GM18907 (cell line): ENCODE results near the gene GRK4.
"Not testable (repeated sequence)": the region's sequence is repeated elsewhere in the genome, so short reads cannot be mapped to it uniquely, and the experiment has no call there.

ENCODE experiments used
- ATAC-seq: cut with Tn5 transposase; IDR thresholded peaks from one replicate; pipeline ENCODE4 v1.9.1; 2021; ENCODE audit warnings: mild to moderate bottlenecking, moderate library complexity; ENCODE audit not compliant: unreplicated experiment

Gene GRK4

DNA sequence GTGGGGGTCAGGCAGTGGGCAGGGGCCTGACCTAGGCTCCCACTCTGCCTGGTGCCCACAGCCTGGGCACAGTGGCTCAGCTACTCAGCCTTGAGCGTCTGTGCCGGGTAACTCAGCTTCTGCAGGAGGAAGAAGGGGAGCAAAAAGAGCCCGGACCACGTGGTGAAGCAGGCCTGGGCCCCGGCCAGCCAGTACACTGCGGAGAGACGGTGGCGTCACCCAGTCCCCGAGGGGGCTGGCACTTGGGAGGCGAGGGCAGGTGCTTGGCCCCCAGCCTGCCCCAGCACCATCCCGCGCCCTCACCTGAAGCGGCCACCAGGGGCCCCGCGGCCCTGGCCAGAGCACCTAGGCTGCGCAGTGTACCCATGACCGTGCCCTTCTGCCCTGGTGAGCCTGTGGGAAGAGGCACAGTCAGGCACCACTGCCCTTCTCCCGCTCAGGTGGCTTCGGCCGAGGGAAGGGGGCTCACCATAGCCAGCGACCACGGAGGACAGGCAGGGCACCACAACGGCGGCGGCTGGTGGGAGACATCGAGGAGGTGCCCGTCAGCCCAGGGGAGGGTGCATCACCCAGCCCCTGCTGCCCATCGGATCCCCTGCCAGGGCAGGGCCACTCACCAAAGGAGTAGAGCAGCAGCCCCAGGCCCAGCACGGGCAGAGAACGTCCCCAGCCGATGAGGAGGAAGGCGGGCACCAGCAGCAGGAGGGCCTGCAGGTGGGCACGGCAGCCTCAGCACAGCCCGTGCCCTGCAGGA, 32.4 kb upstream of the GRK4 start:
- ATAC-seq = no peak

DNA sequence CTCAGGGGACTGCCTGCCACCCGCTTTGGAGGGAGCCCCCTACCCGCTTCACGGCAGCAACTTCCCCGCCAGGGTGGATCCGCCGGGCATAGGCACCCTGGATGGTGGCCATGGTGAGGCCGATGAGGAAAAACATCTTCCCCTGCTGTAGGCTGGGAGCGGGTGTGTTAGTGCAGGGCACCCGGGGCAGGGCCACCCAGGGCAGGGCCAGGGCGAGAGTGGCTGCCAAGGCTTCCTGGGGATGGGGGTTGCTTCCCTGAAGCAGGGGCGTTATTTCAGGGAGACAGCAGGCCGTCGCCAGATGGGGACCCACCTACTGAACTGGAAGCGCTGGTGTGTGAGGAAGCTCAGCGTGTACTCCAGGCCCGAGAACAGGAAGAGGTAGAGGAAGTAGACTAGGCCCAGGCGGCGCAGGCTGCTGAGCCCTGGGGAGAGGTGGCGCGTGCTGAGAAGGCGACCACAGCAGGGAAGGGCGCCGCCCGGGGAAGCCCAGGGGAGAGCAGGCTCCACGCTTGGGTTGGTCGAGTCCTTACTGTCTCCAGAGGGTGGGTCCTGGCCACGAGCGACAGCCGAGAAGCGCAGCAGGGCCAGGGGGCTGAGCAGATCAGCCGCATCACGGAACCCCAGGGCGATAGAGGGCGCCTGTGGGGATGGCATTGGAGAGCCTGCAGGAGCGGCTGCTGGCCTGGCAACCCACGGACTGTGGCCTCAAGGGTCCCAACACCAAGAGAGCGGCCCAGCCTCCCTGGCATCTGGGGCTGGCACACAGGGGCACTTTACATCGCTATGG, 31.7 kb upstream of the GRK4 start:
- peak; percentile 51 for ATAC-seq

DNA sequence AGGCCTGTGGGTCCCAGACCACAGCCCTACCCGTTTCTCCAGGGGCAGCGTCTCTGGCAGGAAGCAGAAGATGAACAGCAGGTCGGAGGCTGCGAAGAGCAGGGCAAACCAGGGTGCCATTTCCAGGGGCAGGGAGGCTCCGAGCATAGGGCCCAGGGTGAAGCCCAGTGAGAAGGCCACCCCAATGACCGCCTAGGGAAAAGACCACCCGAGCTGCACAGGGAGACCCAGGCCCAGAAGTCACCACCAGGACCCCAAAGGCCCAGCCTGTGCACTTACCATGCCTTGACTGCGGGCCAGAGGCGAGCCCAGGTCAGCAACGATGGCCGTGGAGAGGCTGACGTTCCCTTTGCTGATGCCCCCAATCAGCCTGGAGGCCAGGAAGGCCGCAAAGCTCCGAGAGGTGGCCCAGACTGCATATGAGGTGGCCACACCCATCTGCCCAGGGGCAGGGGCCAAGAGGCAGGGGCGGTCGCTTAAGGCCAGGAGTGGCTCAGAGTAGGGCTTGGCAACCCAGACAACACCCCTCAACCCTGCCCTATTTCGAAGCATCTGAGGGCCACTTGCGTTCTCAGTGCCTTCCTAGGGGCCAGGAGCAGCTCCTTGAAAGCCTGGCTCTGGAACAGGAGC, 30.9 kb upstream of the GRK4 start:
- no peak for ATAC-seq

DNA sequence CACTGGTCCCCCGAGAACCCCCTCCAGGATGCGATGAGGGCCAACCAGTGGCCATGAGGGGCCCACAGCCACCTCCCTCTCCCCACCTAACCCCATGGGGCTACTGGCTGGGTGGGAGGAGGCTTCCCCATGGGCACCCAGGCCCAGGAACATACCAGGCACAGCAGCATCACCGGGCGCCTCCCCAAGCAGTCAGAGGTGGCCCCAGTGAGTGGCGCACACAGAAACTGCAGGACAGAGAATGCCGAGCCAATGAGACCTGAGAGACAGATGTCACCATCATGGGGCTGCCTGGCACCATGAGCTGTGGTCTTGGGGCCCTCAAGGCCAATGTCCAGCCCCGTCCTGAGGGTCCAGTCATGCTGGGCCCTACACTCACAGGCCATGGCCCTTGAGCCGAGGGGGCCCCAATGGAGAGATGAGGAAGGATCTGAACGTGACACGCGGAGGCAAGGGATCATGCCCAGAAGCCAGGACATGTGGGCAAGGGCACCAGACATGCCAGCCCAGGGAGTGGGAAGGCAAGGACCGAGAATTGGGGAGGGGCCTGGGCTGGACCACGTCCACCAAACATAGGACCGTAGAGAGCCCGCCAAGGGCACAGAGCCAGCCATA, 30.3 kb upstream of the GRK4 start:
- no peak for ATAC-seq

DNA sequence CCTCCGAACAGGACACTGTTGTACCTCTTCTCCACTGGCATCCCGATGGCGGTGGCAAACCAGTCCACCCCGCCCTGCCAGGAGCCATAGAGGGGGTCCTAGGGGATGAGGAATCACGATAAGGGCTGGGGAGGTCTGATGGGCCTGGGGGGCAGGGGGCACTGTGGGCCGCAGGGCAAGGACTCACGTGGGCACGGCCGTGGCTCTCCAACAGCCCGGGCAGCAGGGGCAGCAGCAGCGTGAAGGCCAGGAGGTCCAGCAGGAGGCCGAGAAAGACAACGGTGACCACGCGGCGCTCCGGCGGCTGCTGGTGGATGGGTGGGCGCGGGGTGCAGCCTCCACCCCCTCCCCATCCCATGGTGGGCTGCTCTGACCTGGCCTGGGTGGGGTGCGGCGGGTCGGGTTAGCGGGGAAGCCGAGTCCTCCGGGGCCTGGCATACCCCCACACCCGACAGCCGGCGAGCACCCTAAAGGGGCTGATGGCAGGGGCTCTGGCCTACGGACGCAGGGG, 29.8 kb upstream of the GRK4 start:
- ATAC-seq = no peak

DNA sequence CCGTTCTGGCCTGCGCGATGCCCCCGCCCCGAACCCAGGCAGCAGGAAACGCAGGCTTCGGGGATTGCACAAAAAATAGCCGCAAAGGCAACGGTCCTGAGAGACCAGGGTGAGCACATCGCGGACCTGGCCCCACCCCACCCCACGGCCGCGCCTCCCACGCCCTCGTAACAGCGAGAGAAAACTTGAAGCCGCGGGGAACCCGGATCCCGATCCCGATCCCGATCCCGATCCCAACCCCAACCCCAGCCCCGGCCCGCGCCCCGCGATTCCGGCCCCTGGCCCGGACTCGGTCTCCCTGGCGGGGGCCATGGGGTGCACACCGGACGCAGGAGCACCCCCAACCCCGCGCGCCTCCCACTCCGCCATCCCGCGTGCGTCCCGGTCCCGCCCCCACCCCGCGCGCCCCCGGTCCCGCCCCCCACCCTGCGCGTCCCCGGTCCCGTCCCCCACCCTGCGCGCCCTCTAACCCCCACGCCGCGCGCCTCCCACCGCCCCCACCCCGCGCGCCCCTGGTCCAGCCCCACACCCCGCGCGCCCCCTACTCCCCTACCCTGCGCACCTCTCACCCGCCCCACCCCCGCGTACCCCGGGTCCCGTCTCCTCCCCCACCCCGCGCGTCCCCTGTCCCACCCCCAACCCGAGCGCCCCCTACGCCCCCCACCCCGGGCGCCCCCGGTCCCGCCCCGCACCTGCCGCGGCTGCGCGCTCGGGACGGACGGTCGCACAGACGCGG, 29.1 kb upstream of the GRK4 start:
- ATAC-seq = no peak

DNA sequence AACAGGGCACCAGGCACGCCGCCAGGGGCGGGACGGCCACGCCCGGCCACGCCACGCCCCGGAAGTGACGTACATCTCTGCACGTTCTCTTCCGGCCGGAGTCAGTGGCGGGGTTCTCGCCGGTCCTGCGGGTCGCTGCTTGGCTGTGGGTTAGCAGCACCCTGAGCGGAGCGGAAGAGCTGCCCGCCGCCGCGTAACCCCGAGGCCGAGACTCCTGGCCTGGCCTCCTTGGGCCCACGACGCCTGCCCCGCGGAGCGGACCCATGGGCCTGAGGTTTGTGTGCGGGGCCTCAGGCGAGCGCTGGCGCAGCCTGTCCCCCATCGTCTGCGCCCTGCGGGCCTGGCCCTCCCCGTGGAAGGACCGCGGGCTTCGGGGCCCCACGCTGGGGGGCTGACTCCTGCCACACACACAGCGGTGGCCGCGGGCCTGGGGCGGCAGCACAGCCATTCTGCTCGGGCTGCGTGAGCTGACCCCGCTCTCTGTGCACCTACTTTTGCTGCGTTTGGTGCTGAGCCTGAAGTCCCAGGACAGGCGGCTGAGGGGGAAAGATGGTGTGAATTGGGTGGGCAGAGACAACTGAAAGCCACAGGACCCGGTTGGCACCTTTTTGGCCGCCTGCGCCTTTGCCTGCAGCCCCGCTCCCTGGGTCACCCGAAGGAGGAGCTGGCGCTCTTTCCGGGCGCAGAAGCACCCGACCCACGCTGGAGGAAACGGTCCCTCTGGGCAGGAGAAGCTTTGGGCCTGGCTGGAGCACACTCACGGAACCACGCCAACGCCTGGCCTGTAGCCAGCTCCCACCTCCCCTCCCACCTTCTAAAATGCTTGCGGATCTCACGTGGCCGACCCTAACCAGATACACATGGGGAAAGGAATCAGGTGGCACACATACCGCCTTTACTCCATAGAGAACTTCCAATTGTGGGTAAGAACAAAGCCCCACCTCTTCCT, 28.3 kb upstream of the GRK4 start:
- peak; percentile 53 for ATAC-seq

DNA sequence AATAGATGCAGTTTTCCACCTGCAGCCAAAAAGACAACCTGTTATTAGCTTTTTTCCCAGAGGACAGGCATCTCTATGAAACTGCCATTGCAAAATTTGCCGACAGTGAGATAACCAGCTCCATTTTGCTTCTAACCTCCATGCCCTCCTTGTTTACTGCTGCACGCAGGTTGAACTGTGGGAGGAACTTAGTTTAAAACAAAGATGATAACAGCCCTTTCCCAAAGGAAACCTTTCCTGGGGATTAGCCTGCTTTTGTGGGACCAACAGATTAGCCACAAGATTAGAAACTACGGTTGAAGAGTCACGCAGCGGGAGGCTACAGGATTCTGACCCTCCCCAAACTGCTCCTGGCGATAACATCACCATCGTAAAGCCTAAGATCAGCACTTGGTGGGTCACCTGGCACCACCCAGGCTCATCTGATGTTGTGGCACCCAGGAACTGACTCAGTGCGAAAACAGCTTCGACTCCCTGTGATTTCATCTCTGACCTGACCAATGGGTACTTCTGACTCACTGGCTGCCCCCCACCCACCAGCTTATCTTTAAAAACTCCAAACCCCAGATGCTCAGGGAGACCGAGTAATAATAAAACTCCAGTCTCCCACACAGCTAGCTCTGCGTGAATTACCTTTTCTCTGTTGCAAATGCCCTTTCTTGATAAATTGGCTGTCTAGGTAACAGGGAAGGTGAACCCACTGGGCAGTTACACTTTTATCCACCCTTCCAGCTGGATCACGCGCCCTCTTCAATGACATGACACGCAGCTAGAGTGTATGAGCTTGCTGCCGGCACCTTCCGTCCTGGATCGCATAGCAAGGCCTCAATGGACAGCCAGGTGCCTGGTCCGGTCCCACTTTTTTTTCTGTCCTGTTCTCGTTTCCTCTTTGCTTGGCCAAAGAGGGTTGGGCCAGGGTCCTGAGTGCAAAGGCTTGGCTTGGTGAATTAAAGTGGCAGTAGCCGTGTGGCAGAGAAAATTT, 27.3 kb upstream of the GRK4 start:
- no peak for ATAC-seq

DNA sequence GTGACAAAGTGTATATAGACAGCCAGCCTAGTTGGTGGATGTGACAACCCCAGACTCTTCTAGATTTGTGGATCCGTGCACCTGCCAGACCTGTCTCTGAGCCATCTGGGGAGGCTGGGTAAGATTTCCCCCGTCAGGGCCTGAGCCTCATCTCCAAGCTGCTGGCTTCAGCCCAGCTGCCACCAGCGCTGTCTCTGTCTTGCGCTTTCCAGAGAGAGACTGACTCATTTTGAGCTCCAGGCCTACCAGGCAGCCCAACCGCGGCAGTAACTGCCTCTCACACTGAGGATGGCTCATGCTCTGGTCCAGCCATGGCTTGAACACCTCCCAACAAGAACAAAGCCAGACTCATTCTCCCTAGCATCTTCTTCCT, 26.6 kb upstream of the GRK4 start:
- no peak for ATAC-seq

DNA sequence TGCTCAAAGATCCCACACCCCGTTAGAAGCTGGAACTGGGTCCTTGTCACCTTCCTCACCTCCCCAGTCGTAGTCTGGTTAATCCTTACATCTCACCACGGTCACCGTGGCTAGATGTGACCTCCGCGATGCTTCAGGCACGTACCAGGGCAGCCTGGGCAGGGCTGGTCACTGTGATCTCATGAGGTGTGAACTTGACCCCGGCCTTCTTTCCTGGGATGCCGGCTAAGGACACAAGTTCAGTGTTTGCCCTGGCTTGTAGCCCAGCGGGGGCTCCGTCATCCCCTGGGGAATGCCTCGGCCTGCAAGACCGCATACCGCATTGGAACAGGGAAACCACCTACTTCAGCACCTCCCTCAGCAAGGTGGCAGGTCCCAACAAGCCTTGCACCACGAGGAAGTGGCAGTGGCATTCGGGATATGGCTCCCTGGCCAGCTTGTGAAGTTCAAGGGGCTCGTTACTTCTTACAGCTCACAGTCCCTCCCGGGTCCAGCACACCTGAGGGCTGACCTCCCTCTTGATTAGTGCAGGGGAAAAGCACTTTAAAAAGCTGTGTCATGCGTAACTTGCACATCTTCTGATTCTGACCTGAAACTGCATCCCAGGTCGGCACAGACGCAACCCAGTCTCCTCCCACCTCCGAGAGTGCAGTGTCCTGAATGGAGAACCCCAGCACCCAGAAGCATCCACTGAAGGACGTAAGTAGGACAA, 26.1 kb upstream of the GRK4 start:
- ATAC-seq = no peak

DNA sequence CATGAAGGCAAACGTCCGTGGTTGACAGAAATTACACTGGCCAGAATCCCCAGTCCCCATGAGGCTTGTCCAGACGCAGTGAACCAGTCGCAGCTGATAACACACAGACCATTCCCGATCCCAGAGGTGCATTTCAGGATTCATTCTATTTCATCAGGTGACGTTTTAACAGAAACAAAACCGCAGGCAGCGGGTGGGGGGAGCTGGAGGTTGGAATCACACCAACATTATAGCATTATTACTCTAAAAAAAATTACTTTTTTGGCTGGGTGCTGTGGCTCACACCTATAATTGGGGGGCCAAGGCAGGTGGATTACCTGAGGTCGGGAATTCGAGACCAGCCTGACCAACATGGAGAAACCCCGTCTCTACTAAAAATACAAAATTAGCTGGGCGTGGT, 25.4 kb upstream of the GRK4 start:
- no peak for ATAC-seq

DNA sequence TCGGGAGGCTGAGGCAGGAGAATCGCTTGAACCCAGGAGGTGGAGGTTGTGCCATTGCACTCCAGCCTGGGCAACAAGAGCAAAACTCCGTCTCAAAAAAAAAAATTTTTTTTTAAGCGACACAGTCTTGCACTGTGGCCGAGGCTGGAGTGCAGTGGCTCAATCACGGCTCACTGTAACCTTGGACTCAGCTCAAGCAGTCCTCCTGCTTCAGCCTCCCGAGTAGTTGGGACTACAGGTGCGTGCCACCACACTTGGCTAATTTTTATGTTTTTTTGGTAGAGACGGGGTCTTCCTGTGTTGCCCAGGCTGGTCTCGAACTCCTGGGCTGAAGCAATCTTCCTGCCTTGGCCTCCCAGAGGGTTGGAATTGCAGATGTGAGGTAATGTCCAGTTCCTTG, 25.0 kb upstream of the GRK4 start:
- not testable (repeated sequence) for ATAC-seq

DNA sequence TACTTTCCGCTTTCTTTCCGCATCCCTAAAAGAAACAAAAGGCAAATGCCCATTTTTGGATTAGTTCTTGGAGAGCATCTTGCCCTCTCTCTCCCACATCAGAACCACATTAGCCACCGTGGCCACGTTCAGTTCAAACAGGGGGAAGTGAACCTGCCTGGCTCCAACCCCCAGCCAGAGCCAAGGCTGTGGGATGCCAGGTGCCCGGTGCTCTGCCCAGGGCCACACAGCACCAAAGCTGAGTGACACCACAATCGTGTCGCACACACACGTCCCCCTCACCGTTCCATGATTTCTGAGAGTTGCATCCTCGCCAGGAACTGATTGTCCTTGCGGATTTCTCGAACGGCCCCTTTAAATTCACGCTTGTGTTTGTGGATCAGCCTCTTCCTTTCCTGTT, 24.5 kb upstream of the GRK4 start:
- ATAC-seq = no peak

DNA sequence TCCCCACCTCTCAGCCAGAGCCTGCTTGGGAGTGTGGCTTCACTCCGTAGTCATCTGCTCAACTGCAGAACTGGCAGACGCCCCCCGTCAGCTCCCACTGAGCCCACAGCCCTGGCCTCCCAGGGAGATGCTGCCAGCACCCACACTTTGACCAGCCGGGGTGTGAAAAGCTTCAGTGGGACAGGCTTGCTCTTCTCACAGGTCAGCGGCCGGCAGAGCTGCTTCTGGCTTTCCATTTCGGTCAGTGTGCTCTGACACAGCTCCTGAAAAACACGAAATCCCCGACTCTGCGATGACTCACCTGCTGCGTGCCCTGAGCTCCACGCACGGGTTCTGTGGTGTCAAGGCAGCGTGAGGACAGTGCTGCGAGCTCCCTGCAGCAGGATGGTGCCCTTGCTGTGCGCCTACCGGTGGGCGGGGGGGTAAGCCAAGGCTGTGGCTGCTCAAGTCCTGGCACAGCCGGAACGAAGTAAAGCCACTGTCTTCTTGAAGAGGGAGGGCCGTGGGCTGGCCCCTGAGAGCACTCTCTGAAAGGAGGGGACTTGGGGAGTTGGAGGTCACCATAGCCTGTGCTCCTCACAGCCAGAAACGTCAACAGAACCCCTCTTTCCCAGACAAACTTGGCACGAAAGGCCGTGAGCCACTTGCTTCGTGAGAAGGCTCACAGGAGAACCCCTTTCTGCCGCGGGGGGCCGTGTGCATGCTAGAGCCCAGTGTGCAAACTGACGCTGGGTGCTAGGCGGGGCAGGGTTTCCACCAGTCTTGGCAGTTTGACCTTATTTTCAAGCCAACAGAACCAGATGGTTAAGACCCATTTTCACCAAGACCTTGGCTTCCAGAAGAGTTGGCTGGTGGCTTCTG, 23.8 kb upstream of the GRK4 start:
- no peak for ATAC-seq

DNA sequence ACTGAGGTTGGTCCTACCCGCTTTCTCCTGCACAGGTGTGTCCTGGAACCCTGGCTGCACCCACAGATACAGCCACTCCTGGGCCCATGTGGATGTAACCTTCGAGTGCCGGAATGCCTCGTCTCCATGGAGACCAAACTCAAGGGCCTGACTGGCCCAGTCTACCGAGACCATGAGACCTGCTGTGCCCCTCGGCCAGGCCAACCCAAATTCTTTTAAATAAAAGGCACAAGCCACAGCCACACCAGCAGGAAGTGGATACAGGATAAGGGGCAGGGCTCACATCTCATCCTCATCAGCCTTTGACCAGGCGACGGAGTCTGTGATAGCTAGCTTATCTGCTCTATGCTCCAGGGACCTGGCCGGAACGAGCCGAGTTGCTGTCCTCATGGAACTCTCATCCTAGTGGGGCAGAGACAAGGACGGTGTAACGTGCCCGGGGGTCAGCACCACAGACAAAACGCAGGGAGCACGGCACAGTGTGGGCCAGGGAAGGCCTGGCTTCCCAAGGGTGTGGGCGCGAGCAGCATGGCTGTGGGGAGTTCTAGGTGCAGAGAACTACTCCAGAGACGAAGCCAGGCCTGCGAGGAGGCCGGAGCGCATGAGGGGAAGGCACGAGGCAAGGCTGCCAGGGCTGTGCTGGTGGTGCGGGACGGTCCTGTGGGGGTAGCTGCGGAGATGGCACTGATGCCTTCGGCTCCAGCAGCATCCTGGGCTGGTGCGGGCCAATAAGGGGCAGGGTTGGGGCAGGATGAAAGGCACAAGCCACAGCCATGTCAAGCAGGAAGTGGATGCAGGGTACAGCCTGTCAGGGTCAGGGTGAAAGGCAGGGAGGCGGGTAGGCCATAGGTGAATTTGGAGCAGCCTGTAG, 22.9 kb upstream of the GRK4 start:
- no peak for ATAC-seq
